ENCODE results near the gene SHPK. TPM values are rescaled to one million over a fixed set of nuclear protein-coding genes. Genes with fewer than 3 reads are reported as not detected.

SHPK gene
- polyA plus RNA-seq, 2 of the 4 experiments (the other 2 are of a cell fraction) = 10.7 to 11.2 TPM

DNA sequence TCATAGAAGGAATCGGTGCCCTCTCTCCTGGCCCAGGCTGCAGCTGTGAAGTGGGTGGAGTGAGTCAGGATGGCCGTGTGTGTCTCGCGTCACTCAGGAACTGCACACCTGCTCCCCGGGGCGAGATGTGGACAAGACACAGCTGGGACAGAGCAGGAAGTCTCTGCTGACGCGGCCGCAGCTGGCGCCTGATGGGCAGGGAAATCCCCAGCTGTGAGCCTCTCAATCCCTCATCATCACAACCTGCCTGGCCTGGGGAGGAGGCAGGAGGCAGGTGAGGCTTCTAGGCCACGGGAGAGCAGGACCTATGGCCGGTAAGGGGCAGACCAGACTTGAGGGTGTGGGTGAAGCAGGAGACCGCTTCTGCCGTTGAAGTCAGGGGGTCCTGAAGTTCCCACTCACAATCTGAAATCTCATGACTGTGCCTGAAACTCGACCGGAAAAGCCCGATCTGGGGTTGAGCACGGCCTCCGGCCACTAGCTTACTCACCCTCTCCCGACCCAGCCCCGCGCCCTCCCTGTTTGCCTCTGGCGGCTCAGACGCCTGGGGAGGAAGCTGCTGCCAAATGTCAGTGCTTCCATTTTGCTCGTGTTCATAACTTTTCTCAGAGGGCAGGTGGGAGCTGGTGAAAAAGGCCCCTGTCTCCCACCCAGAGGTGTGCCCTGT is 77.3 kb downstream of the SHPK start:
- FAIRE-seq = no peak
- Histone ChIP-seq H3K9me3 (no peaks in the 10 kb centered on the region), H3K4me1 (0 out of 3 replicates have a peak, but pooled peaks cover 4% of the 10 kb centered on the region), H3K4me2 (no peak overlapping the region), H3K27ac (no peak overlapping the region), H3K4me3 (no peak overlapping the region)
- TF ChIP-seq NPAS2 (CRISPR knock-in tag; IDR thresholded peaks at IDR 0.05; ENCODE audit: borderline replicate concordance) (no peak), GATA3 (IDR thresholded peaks at IDR 0.05; ENCODE audit: borderline replicate concordance) (no peak), CHD4 (IDR thresholded peaks at IDR 0.05; ENCODE audit: borderline replicate concordance) (no peak), SREBF2 (IDR thresholded peaks at IDR 0.05) (no peak), JUNB (IDR thresholded peaks at IDR 0.05) (no peak), CBX8 (IDR thresholded peaks at IDR 0.05) (no peak), MAZ (IDR thresholded peaks at IDR 0.05; ENCODE audit: borderline replicate concordance, low read depth, low read length) (no peak), RNF2 (IDR thresholded peaks at IDR 0.05; ENCODE audit: borderline replicate concordance, low read depth) (no peak), MYC (IDR thresholded peaks at IDR 0.05; ENCODE audit: borderline replicate concordance, low read length) (no peak), HOXB13 (CRISPR knock-in tag; IDR thresholded peaks at IDR 0.05; ENCODE audit: low read depth) (no peak), EP300 (IDR thresholded peaks at IDR 0.05) (no peak), TP53 (CRISPR knock-in tag; IDR thresholded peaks at IDR 0.05) (no peak), RARB (CRISPR knock-in tag; IDR thresholded peaks at IDR 0.05) (no peak), FOSL2 (IDR thresholded peaks at IDR 0.05) (no peak), FOSL2 (CRISPR knock-in tag; IDR thresholded peaks at IDR 0.05) (no peak), NR3C1 (IDR thresholded peaks at IDR 0.05) (no peak)
- TF ChIP-seq, protein P1, sequence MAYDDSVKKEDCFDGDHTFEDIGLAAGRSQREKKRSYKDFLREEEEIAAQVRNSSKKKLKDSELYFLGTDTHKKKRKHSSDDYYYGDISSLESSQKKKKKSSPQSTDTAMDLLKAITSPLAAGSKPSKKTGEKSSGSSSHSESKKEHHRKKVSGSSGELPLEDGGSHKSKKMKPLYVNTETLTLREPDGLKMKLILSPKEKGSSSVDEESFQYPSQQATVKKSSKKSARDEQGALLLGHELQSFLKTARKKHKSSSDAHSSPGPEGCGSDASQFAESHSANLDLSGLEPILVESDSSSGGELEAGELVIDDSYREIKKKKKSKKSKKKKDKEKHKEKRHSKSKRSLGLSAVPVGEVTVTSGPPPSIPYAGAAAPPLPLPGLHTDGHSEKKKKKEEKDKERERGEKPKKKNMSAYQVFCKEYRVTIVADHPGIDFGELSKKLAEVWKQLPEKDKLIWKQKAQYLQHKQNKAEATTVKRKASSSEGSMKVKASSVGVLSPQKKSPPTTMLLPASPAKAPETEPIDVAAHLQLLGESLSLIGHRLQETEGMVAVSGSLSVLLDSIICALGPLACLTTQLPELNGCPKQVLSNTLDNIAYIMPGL (CRISPR knock-in tag; IDR thresholded peaks at IDR 0.05; ENCODE audit: borderline replicate concordance) = no peak
- TF ChIP-seq, protein P2, sequence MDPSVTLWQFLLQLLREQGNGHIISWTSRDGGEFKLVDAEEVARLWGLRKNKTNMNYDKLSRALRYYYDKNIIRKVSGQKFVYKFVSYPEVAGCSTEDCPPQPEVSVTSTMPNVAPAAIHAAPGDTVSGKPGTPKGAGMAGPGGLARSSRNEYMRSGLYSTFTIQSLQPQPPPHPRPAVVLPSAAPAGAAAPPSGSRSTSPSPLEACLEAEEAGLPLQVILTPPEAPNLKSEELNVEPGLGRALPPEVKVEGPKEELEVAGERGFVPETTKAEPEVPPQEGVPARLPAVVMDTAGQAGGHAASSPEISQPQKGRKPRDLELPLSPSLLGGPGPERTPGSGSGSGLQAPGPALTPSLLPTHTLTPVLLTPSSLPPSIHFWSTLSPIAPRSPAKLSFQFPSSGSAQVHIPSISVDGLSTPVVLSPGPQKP (IDR thresholded peaks at IDR 0.05; ENCODE audit: low read depth, low read length) = no peak
- TF ChIP-seq, protein P3, sequence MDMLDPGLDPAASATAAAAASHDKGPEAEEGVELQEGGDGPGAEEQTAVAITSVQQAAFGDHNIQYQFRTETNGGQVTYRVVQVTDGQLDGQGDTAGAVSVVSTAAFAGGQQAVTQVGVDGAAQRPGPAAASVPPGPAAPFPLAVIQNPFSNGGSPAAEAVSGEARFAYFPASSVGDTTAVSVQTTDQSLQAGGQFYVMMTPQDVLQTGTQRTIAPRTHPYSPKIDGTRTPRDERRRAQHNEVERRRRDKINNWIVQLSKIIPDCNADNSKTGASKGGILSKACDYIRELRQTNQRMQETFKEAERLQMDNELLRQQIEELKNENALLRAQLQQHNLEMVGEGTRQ (IDR thresholded peaks at IDR 0.05) = no peak
- TF ChIP-seq, protein P4, sequence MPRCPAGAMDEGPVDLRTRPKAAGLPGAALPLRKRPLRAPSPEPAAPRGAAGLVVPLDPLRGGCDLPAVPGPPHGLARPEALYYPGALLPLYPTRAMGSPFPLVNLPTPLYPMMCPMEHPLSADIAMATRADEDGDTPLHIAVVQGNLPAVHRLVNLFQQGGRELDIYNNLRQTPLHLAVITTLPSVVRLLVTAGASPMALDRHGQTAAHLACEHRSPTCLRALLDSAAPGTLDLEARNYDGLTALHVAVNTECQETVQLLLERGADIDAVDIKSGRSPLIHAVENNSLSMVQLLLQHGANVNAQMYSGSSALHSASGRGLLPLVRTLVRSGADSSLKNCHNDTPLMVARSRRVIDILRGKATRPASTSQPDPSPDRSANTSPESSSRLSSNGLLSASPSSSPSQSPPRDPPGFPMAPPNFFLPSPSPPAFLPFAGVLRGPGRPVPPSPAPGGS (IDR thresholded peaks at IDR 0.05) = no peak
- WGBS (ENCODE audit: missing lambda C conversion rate) = 77% methylated on average over 25 of the region's 25 CpGs
- ChIA-PET POLR2A (no interaction called here), CTCF (interaction anchor here (1.6 kb wide), 1 partner anchor 10 kb away, joined by 5 read pairs; no protein-coding TSS in a partner anchor)
- DNase-seq (ENCODE audit: low read depth in 1 of 2, low spot score in 1 of 2) = no peak
- no peak; a peak in 1 of 6 replicates for ATAC-seq

Other genes with a start within 250 kb of the SHPK start
- not detected in 2 replicates for gene OR3A2, start 249.9 kb downstream of the SHPK start, polyA plus RNA-seq (2011; rRNA removed)
- not detected in 3 replicates for gene OR3A2, start 249.9 kb downstream of the SHPK start, polyA plus RNA-seq (2017; fragmentation: RNase III; extraction: RNeasy Plus Mini Kit Qiagen cat#74134 plus additional on column Dnase treatment)
- not detected in 2 replicates for gene OR1E1, start 237.8 kb downstream of the SHPK start, polyA plus RNA-seq (2011; rRNA removed)
- not detected in 3 replicates for gene OR1E1, start 237.8 kb downstream of the SHPK start, polyA plus RNA-seq (2017; fragmentation: RNase III; extraction: RNeasy Plus Mini Kit Qiagen cat#74134 plus additional on column Dnase treatment)
- not detected in 2 replicates for gene OR3A3, start 224.9 kb downstream of the SHPK start, polyA plus RNA-seq (2011; rRNA removed)
- gene OR3A3, start 224.9 kb downstream of the SHPK start, polyA plus RNA-seq (2017; fragmentation: RNase III; extraction: RNeasy Plus Mini Kit Qiagen cat#74134 plus additional on column Dnase treatment) = not detected in 3 replicates
- gene OR1E2, start 202.4 kb downstream of the SHPK start, polyA plus RNA-seq (2011; rRNA removed) = not detected in 2 replicates
- not detected in 3 replicates for gene OR1E2, start 202.4 kb downstream of the SHPK start, polyA plus RNA-seq (2017; fragmentation: RNase III; extraction: RNeasy Plus Mini Kit Qiagen cat#74134 plus additional on column Dnase treatment)
- not detected in 2 replicates for gene SPATA22, start 164.4 kb downstream of the SHPK start, polyA plus RNA-seq (2011; rRNA removed)
- gene SPATA22, start 164.4 kb downstream of the SHPK start, polyA plus RNA-seq (2017; fragmentation: RNase III; extraction: RNeasy Plus Mini Kit Qiagen cat#74134 plus additional on column Dnase treatment) = not detected in 3 replicates
- gene ASPA, start 160.3 kb downstream of the SHPK start, polyA plus RNA-seq (2011; rRNA removed) = not detected in 2 replicates
- not detected in 3 replicates for gene ASPA, start 160.3 kb downstream of the SHPK start, polyA plus RNA-seq (2017; fragmentation: RNase III; extraction: RNeasy Plus Mini Kit Qiagen cat#74134 plus additional on column Dnase treatment)
- gene TRPV3, start 78.4 kb downstream of the SHPK start, polyA plus RNA-seq (2011; rRNA removed) = 1.2 TPM in 2 replicates
- gene TRPV3, start 78.4 kb downstream of the SHPK start, polyA plus RNA-seq (2017; fragmentation: RNase III; extraction: RNeasy Plus Mini Kit Qiagen cat#74134 plus additional on column Dnase treatment) = 0.44 to 0.54 TPM (median 0.46 TPM) in 3 replicates
- 3.0 and 4.3 TPM in 2 replicates for gene TRPV1, start 26.8 kb downstream of the SHPK start, polyA plus RNA-seq (2011; rRNA removed)
- 5.0 to 5.3 TPM (median 5.1 TPM) in 3 replicates for gene TRPV1, start 26.8 kb downstream of the SHPK start, polyA plus RNA-seq (2017; fragmentation: RNase III; extraction: RNeasy Plus Mini Kit Qiagen cat#74134 plus additional on column Dnase treatment)
- gene CTNS, start 510 bp upstream of the SHPK start, polyA plus RNA-seq (2011; rRNA removed) = 6.5 and 7.4 TPM in 2 replicates
- gene CTNS, start 510 bp upstream of the SHPK start, polyA plus RNA-seq (2017; fragmentation: RNase III; extraction: RNeasy Plus Mini Kit Qiagen cat#74134 plus additional on column Dnase treatment) = 15.5 to 20.3 TPM (median 16.3 TPM) in 3 replicates
- gene TAX1BP3, start 32.3 kb upstream of the SHPK start, polyA plus RNA-seq (2011; rRNA removed) = 89.1 and 122 TPM in 2 replicates
- 229 to 234 TPM (median 233 TPM) in 3 replicates for gene TAX1BP3, start 32.3 kb upstream of the SHPK start, polyA plus RNA-seq (2017; fragmentation: RNase III; extraction: RNeasy Plus Mini Kit Qiagen cat#74134 plus additional on column Dnase treatment)
- 53.3 and 68.3 TPM in 2 replicates for gene EMC6, start 32.6 kb upstream of the SHPK start, polyA plus RNA-seq (2011; rRNA removed)
- 109 to 122 TPM (median 115 TPM) in 3 replicates for gene EMC6, start 32.6 kb upstream of the SHPK start, polyA plus RNA-seq (2017; fragmentation: RNase III; extraction: RNeasy Plus Mini Kit Qiagen cat#74134 plus additional on column Dnase treatment)
- 7.8 and 12.2 TPM in 2 replicates for gene P2RX5, start 59.9 kb upstream of the SHPK start, polyA plus RNA-seq (2011; rRNA removed)
- gene P2RX5, start 59.9 kb upstream of the SHPK start, polyA plus RNA-seq (2017; fragmentation: RNase III; extraction: RNeasy Plus Mini Kit Qiagen cat#74134 plus additional on column Dnase treatment) = 10.6 to 13.3 TPM (median 11.8 TPM) in 3 replicates
- gene HASPIN, start 87.7 kb upstream of the SHPK start, polyA plus RNA-seq (2011; rRNA removed) = 8.7 and 10.0 TPM in 2 replicates
- gene HASPIN, start 87.7 kb upstream of the SHPK start, polyA plus RNA-seq (2017; fragmentation: RNase III; extraction: RNeasy Plus Mini Kit Qiagen cat#74134 plus additional on column Dnase treatment) = 10.9 to 12.0 TPM (median 11.5 TPM) in 3 replicates
- gene ITGAE, start 164.9 kb upstream of the SHPK start, polyA plus RNA-seq (2011; rRNA removed) = 154 and 165 TPM in 2 replicates
- gene ITGAE, start 164.9 kb upstream of the SHPK start, polyA plus RNA-seq (2017; fragmentation: RNase III; extraction: RNeasy Plus Mini Kit Qiagen cat#74134 plus additional on column Dnase treatment) = 151 to 158 TPM (median 156 TPM) in 3 replicates
- gene NCBP3, start 210.0 kb upstream of the SHPK start, polyA plus RNA-seq (2011; rRNA removed) = 27.7 and 32.7 TPM in 2 replicates
- gene NCBP3, start 210.0 kb upstream of the SHPK start, polyA plus RNA-seq (2017; fragmentation: RNase III; extraction: RNeasy Plus Mini Kit Qiagen cat#74134 plus additional on column Dnase treatment) = 36.2 to 37.0 TPM (median 36.6 TPM) in 3 replicates

Measured in A549 (cell line).